ENCODE measurements around the gene WDR74.

DNA sequence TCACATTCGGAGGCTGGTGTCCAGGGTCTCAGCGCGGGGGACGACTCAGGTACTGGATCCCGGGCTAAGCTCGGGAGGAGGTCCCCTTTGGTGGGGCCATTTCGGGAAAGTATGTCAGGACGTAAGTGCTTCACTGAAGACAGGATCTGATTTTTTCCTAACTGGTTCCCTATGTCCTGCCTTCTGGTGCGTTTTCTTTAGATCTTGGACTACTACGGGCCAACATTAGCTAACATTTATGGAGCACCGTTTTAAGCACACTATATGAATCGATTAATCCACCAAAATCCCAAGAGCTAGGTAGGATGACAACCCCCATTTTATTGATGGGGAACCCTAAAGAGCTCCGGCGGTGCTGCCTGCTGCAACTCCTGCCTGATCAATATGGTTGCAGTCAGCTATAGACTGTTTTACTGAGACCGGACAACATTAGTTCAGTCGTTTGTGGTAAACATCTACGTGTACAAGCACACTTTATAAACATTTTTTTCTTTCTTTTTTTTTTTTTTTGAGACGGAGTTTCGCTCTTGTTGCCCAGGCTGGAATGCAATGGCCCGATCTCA, 17.0 kb upstream of the WDR74 start:
- TF ChIP-seq, protein P1, sequence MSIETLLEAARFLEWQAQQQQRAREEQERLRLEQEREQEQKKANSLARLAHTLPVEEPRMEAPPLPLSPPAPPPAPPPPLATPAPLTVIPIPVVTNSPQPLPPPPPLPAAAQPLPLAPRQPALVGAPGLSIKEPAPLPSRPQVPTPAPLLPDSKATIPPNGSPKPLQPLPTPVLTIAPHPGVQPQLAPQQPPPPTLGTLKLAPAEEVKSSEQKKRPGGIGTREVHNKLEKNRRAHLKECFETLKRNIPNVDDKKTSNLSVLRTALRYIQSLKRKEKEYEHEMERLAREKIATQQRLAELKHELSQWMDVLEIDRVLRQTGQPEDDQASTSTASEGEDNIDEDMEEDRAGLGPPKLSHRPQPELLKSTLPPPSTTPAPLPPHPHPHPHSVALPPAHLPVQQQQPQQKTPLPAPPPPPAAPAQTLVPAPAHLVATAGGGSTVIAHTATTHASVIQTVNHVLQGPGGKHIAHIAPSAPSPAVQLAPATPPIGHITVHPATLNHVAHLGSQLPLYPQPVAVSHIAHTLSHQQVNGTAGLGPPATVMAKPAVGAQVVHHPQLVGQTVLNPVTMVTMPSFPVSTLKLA (IDR thresholded peaks at IDR 0.05), result no peak
- TF ChIP-seq CENPT (CRISPR knock-in tag; IDR thresholded peaks at IDR 0.05; ENCODE audit: low read depth) (no peak), KDM1A (CRISPR knock-in tag; IDR thresholded peaks at IDR 0.05) (no peak), PHF8 (CRISPR knock-in tag; IDR thresholded peaks at IDR 0.05) (no peak), POLR2AphosphoS5 (IDR thresholded peaks at IDR 0.05; ENCODE audit: low read depth, low read length) (no peak), TARDBP (CRISPR knock-in tag; IDR thresholded peaks at IDR 0.05) (no peak), CEBPB (IDR thresholded peaks at IDR 0.05; ENCODE audit: borderline replicate concordance, low read depth, low read length) (no peak)
- TF ChIP-seq, protein P2, sequence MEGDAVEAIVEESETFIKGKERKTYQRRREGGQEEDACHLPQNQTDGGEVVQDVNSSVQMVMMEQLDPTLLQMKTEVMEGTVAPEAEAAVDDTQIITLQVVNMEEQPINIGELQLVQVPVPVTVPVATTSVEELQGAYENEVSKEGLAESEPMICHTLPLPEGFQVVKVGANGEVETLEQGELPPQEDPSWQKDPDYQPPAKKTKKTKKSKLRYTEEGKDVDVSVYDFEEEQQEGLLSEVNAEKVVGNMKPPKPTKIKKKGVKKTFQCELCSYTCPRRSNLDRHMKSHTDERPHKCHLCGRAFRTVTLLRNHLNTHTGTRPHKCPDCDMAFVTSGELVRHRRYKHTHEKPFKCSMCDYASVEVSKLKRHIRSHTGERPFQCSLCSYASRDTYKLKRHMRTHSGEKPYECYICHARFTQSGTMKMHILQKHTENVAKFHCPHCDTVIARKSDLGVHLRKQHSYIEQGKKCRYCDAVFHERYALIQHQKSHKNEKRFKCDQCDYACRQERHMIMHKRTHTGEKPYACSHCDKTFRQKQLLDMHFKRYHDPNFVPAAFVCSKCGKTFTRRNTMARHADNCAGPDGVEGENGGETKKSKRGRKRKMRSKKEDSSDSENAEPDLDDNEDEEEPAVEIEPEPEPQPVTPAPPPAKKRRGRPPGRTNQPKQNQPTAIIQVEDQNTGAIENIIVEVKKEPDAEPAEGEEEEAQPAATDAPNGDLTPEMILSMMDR (CRISPR knock-in tag; IDR thresholded peaks at IDR 0.05), result no peak
- TF ChIP-seq, protein P3, sequence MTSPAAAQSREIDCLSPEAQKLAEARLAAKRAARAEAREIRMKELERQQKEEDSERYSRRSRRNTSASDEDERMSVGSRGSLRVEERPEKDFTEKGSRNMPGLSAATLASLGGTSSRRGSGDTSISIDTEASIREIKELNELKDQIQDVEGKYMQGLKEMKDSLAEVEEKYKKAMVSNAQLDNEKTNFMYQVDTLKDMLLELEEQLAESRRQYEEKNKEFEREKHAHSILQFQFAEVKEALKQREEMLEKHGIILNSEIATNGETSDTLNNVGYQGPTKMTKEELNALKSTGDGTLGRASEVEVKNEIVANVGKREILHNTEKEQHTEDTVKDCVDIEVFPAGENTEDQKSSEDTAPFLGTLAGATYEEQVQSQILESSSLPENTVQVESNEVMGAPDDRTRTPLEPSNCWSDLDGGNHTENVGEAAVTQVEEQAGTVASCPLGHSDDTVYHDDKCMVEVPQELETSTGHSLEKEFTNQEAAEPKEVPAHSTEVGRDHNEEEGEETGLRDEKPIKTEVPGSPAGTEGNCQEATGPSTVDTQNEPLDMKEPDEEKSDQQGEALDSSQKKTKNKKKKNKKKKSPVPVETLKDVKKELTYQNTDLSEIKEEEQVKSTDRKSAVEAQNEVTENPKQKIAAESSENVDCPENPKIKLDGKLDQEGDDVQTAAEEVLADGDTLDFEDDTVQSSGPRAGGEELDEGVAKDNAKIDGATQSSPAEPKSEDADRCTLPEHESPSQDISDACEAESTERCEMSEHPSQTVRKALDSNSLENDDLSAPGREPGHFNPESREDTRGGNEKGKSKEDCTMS (CRISPR knock-in tag; conservative IDR thresholded peaks at IDR 0.05), result no peak
- TF ChIP-seq, protein P4, sequence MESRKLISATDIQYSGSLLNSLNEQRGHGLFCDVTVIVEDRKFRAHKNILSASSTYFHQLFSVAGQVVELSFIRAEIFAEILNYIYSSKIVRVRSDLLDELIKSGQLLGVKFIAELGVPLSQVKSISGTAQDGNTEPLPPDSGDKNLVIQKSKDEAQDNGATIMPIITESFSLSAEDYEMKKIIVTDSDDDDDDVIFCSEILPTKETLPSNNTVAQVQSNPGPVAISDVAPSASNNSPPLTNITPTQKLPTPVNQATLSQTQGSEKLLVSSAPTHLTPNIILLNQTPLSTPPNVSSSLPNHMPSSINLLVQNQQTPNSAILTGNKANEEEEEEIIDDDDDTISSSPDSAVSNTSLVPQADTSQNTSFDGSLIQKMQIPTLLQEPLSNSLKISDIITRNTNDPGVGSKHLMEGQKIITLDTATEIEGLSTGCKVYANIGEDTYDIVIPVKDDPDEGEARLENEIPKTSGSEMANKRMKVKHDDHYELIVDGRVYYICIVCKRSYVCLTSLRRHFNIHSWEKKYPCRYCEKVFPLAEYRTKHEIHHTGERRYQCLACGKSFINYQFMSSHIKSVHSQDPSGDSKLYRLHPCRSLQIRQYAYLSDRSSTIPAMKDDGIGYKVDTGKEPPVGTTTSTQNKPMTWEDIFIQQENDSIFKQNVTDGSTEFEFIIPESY (CRISPR knock-in tag; IDR thresholded peaks at IDR 0.05), result no peak
- TF ChIP-seq, protein P5, sequence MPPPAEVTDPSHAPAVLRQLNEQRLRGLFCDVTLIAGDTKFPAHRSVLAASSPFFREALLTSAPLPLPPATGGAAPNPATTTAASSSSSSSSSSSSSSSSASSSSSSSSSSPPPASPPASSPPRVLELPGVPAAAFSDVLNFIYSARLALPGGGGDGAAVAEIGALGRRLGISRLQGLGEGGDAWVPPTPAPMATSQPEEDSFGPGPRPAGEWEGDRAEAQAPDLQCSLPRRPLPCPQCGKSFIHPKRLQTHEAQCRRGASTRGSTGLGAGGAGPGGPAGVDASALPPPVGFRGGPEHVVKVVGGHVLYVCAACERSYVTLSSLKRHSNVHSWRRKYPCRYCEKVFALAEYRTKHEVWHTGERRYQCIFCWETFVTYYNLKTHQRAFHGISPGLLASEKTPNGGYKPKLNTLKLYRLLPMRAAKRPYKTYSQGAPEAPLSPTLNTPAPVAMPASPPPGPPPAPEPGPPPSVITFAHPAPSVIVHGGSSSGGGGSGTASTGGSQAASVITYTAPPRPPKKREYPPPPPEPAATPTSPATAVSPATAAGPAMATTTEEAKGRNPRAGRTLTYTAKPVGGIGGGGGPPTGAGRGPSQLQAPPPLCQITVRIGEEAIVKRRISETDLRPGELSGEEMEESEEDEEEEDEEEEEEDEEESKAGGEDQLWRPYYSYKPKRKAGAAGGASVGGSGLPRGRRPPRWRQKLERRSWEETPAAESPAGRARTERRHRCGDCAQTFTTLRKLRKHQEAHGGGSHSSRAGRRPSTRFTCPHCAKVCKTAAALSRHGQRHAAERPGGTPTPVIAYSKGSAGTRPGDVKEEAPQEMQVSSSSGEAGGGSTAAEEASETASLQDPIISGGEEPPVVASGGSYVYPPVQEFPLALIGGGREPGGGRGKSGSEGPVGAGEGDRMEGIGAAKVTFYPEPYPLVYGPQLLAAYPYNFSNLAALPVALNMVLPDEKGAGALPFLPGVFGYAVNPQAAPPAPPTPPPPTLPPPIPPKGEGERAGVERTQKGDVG (CRISPR knock-in tag; IDR thresholded peaks at IDR 0.05; ENCODE audit: borderline replicate concordance), result no peak

Data from HepG2 (cell line).